Neutrophil (primary cell): ENCODE data around the gene GNA12.
"Not testable (repeated sequence)": the region's sequence is repeated elsewhere in the genome, so short reads cannot be mapped to it uniquely, and the experiment has no call there.

ENCODE experiments used
- H3K27ac ChIP-seq: fragments of 200-600 bp; sonication (generic); 2 replicates; pipeline ENCODE4 v1.5.1; 2016; ENCODE audit warnings: mild to moderate bottlenecking, moderate library complexity
- H3K27me3 ChIP-seq: fragments of 200-600 bp; sonication (generic); 2 replicates; pipeline ENCODE4 v1.6.0; 2016; ENCODE audit warnings: mild to moderate bottlenecking
- H3K36me3 ChIP-seq: fragments of 200-600 bp; sonication (generic); 2 replicates; pipeline ENCODE4 v1.5.1; 2017
- H3K4me1 ChIP-seq, 2 experiments: fragments of 200-600 bp in 1 of 2; sonication (generic) in 1 of 2; 1 replicate in 1 of 2; 2 replicates in 1 of 2; pipeline versions ENCODE4 v1.5.1 to v1.6.1; 2013 to 2016; ENCODE audit warnings: low read depth in 1 of 2, low read length in 1 of 2, mild to moderate bottlenecking in 1 of 2, moderate library complexity in 1 of 2; ENCODE audit not compliant: control insufficient read depth in 1 of 2, insufficient read depth in 1 of 2
- H3K4me3 ChIP-seq, 2 experiments: fragments of 200-600 bp in 1 of 2; sonication (generic) in 1 of 2; 1 replicate in 1 of 2; 2 replicates in 1 of 2; pipeline ENCODE4 v1.5.1; 2013 to 2016; ENCODE audit warnings: low read depth in 1 of 2, low read length in 1 of 2, mild to moderate bottlenecking in 1 of 2, moderate library complexity in 1 of 2
- H3K9me3 ChIP-seq: fragments of 200-600 bp; sonication (generic); 2 replicates; pipeline ENCODE4 v1.5.1; 2016
- CTCF ChIP-seq: fragments of 200-600 bp; sonication (generic); IDR thresholded peaks from 2 replicates; pipeline ENCODE4 v1.5.1; 2016; ENCODE audit warnings: antibody characterized with exemption

The GNA12 gene

GRCh38 chr7:2729031-2729892 is 114.8 kb downstream of the GNA12 start:
- Histone ChIP-seq H3K9me3 (no peaks in the 10 kb centered on the region), H3K4me3 (no peak overlapping the region), H3K27ac (no peak overlapping the region), H3K36me3 (peaks cover 8% of the 10 kb centered on the region), H3K4me1 (peaks cover 8% of the 10 kb centered on the region in 2 experiments), H3K27me3 (peaks cover 8% of the 10 kb centered on the region)
- no peak for TF ChIP-seq CTCF

GRCh38 chr7:2728316-2729030 is 115.6 kb downstream of the GNA12 start:
- H3K4me1 ChIP-seq = no peaks in the 10 kb centered on the region
- peaks cover 8% of the 10 kb centered on the region for H3K36me3 ChIP-seq
- no peak overlapping the region for H3K27ac ChIP-seq
- no peaks in the 10 kb centered on the region for H3K9me3 ChIP-seq
- no peak for TF ChIP-seq CTCF
- no peak overlapping the region for H3K4me3 ChIP-seq
- no peaks in the 10 kb centered on the region for H3K27me3 ChIP-seq

GRCh38 chr7:2727206-2727605 is 116.9 kb downstream of the GNA12 start:
- not testable (repeated sequence) for H3K4me1 ChIP-seq, H3K27ac ChIP-seq, H3K4me3 ChIP-seq, H3K9me3 ChIP-seq, H3K36me3 ChIP-seq, H3K27me3 ChIP-seq

DNA sequence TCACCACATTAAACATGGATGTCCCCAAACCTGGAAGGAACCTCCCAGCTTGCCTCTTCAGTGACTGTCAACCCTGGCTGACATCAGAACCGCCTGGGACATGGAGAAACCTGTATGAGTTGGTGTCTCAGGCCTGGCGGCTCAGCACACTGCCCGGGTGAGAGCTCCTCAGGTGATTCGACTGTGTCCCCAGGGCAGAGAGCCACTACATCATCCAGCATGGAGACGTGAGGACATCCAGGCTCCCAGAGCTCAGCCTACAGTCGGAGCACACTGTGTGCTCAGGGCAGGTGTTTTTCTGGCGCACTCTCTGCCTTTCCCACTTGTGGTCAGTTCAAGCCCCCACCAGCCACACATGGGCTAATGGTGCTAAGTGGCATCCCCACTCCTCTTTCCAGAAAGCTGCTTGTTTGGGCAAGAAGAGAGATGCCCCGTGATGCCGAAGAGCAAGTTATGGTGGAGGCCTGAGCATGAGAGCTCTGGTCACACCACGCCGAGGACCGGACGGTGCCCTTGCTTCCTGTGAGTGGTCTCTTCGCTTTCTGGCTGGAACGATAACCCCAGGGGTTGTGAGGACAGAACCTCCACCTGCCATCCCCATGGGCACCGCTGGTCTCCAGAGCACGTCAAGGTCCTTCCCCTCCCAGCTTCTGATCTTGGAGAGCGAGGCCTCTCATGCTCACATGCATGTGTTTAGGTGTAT is 117.6 kb downstream of the GNA12 start:
- no peak overlapping the region for H3K27ac ChIP-seq
- H3K36me3 ChIP-seq = peaks cover 8% of the 10 kb centered on the region
- no peaks in the 10 kb centered on the region for H3K27me3 ChIP-seq
- H3K4me3 ChIP-seq = no peak overlapping the region
- TF ChIP-seq CTCF = no peak
- H3K4me1 ChIP-seq = no peaks in the 10 kb centered on the region
- no peaks in the 10 kb centered on the region for H3K9me3 ChIP-seq

GRCh38 chr7:2725178-2726105 is 118.7 kb downstream of the GNA12 start:
- no peaks in the 10 kb centered on the region for H3K9me3 ChIP-seq
- no peak overlapping the region for H3K4me3 ChIP-seq
- H3K4me1 ChIP-seq = no peaks in the 10 kb centered on the region
- H3K27ac ChIP-seq = no peak overlapping the region
- H3K27me3 ChIP-seq = peaks cover 6% of the 10 kb centered on the region
- TF ChIP-seq CTCF = no peak
- no peaks in the 10 kb centered on the region for H3K36me3 ChIP-seq
